ENCODE measurements around the gene ZNFX1.

Gene ZNFX1

DNA sequence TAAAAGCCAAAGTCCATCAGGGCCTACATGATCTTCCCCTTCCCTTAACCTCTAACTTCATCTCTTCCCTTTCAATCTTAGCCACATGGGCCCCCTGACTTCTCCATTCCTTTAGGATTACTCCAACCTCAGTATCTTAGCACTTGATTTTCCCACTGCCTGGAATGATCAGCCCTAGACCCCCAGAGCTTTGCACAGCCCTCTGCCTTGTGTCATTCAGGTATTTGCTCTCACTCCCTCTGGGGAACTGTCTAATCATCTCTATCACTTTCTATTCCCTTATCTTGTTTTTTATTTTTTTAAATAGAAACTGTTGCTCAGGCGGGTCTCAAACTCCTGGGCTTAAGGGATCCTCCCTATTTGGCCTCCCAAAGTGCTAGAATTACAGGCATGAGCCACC, 13.3 kb upstream of the ZNFX1 start:
- DNase-seq: no peak

DNA sequence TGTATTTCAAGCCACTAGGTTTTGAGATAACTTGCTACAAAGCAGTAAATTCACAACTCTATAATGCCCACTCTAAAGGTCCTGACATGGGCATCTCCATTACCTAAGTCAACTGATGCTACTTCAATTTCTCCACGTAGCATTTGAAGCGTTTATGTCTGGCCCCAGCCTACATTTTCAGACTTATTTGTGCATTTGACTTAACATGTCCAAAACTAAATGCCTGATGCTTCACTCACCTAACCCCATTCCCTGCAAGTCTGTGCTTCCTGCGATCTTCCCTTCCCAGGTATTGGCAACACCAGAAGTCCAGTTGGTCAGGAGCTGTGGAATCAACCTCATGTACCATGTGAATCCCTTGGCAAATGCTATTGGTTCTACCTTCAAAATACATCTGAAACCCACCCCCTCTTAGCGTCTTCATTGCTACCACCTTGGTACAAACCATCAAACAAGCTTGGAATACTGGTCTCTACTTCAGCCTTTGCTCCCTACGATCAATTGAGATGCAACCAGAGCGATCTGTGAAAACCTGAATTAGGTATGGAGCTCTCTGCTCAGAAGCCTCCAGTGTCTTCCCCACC, 12.8 kb upstream of the ZNFX1 start:
- no peak for DNase-seq

GRCh38 chr20:49288784-49289696, 11.2 kb upstream of the ZNFX1 start:
- DNase-seq: peak; percentile 83

DNA sequence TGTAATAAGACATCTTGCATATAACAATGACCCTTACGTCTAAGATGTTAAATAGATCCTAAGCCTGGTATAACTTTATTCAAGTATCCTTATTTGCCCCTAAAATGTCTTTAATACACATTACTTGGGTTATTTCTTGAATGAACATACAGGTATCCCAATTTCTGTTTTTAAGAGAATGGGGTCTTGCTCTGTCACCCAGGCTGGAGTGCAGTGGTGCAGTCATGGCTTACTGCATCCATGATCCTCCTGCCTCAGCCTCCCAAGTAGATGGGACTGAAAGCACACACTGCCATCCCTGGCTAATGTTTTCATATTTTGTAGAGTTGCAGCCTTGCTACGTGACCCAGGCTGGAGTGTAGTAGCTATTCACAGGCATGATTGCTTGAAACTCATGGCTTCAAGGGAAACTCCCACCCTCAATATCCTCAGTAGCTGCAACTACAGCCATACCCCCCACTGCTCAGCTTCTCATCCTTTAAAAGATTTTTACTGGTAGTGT, 10.4 kb upstream of the ZNFX1 start:
- DNase-seq: no peak

GRCh38 chr20:49287555-49288249, 9.8 kb upstream of the ZNFX1 start:
- no peak for DNase-seq

DNA sequence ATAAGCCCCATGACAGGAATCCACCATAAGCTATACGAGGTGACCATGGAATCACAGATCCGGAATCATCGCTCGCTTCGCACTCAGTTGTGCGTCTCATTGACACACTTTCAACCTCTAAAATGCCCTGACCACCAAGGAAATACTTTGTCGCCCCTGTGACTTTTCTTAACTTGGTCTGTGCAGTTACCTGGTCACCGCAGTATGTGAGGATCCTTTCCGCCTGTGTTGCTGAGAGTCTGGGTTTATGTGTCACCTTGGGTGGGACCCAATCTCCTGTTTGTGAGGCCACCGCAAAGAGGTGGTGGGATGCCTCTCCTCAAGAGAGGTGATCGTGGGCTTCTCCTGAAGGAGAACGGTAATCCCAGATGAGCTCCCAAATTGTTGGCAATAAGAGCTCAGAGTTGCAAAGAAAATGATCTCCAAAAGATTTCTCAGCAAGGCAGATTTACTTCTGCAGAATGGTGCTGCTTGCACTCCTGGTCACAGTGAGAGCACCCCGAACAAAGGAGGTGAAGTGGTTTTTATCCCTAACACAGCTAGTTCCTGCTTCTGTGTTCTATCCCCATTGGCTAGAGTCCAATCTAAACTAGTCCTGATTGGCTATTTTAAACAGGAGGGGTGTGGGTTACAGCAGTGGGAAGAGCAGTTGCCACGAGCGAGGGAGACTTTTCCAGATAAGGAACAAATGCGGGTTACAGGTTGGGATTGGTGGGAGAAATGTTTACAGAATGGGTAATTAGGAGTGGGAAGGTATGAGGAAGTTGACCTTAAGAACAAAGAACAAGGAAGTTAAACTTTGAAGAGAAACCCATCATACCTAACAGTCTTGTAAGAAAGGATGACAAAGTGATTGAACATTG, 9.1 kb upstream of the ZNFX1 start:
- DNase-seq: peak; percentile 16

- DNase-seq: no peak
Observed at GRCh38 chr20:49285813-49286494, 8.1 kb upstream of the ZNFX1 start.

DNA sequence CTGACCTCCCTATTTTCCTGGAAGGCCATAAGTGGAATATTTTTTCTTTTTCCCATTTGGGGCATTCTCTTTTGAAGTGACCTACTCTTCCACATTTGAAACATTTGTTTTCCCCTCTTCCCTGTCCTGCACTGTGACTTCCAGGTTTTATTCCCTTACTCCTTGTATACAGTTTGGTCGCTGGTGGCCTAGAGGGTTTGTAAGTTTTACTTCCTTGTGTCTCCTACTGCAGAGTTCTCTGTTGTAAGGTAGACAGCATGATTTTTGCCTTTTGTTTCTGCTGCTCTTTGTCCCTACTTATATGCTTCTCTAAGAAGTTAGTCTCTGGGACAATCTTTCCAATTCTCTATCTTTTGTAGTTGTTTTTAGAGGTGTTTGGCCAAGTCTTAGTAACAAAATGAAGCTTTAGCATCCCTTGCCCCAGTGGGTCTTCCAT, 7.4 kb upstream of the ZNFX1 start:
- no peak for DNase-seq

DNA sequence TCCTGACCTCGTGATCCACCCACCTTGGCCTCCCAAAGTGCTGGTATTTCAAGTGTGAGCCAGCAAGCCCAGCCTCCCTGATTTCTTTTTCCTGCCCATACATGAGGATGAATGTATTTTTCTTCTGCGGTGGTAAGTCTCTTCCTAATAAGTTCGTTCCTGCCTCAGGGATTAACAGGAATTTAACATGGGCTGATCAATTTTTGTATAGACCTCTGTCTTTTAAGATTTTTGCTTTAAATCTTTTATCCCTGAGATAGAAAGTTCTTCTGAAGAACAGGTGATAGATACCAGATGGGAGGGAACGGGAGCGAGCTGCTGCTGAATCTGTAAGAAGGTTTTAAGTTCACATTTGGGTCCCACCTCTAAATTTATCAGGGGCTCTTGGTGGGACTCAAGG, 7.0 kb upstream of the ZNFX1 start:
- DNase-seq: no peak

GRCh38 chr20:49283703-49284625, 6.1 kb upstream of the ZNFX1 start:
- no peak for DNase-seq

DNA sequence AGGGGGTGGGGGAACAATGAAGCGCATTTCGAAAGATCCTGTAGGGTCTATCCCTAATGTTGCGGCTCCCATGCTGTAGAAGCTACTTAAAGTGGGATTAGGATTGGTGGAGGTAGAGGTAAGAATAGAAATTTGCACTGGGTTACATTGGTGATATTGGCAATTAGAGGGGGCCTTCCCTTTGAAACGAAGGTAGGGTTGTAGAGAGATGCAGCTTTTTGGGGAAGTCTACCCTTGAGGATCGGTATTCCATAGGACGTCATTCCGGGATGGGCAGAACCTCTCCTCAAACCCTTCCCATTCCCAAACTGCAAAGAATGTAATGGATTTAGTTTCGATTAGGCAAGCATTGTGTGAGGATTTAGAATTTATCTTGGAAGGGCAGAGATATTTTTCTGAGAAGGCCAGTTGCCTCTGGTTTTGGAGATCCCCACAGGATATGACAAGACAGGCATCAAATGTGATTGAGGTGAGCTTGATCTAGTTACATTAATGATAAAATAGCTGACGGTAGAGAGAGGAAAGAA, 5.4 kb upstream of the ZNFX1 start:
- DNase-seq: no peak

- DNase-seq: no peak
Observed at GRCh38 chr20:49282584-49283171, 4.8 kb upstream of the ZNFX1 start.

GRCh38 chr20:49281913-49282467, 4.1 kb upstream of the ZNFX1 start:
- no peak for DNase-seq

- DNase-seq: no peak
Observed at GRCh38 chr20:49281059-49281912, 3.4 kb upstream of the ZNFX1 start.

- no peak for DNase-seq
Observed at GRCh38 chr20:49280463-49281058, 2.7 kb upstream of the ZNFX1 start.

- DNase-seq: no peak
Observed at GRCh38 chr20:49279677-49280462, 2.0 kb upstream of the ZNFX1 start.

DNA sequence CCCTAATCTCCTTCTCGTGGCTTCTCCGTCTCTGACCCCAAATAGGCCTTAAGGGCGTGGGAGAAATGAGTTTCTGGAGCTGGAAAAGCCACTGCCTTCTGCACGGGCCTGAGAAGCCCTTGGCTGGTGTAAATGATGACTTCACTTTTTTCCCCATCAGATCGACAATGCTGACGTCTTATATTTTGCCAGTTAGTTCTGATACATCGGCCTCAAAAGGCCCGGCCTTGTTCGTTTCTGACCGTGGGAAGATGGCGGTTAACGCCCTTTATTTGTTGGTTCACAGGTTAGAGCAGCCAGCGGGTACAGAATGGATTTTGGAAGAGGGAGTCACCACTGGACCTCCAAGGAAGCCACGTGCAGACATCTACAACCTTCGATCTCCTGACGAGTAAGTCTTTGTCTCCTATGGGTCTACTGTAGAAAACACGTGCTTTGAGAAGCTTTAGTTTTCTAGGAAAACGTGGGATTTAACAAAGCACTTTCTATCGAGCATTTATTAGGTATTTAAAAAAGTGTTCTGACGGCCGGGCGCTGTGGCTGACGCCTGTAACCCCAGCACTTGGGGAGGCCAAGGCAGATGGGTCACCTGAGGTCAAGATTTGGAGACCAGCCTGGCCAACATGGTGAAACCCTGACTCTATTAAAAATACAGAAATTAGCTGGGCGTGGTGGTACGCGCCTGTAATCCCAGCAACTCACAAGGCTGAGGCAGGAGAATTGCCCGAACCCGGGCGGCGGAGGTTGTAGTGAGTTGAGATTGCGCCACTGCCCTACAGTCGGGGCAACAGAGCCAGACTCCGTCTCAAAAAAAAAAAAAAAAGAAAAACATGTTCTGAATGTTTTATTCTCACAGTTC, 1.2 kb upstream of the ZNFX1 start:
- no peak for DNase-seq

All from NCI-H510A treated with DMSO at 0.1 percent for 48 hours (cell line).